Measurements from ENCODE around the gene FNDC3B. TPM values are rescaled to one million over a fixed set of nuclear protein-coding genes. Genes with fewer than 3 reads are reported as not detected.

Gene FNDC3B
- total RNA-seq, 2 donors from 2014 or later, result 80.6 to 107 TPM

- Histone ChIP-seq H3K4me3 (ENCODE audit: low read length) (no peak overlapping the region), H3K36me3 (ENCODE audit: control insufficient read depth, insufficient read depth, low read length) (peaks cover 86% of the 10 kb centered on the region), H3K9me3 (ENCODE audit: control insufficient read depth, low read length) (peaks cover 9% of the 10 kb centered on the region), H3K9ac (ENCODE audit: extremely low read depth, low read length, poor library complexity, severe bottlenecking) (no peak overlapping the region), H3K4me1 (ENCODE audit: control insufficient read depth, insufficient read depth, low read length) (peaks cover 6% of the 10 kb centered on the region), H3K27me3 (ENCODE audit: control insufficient read depth, insufficient read depth, low read length, poor library complexity, severe bottlenecking) (no peaks in the 10 kb centered on the region), H3K27ac (ENCODE audit: low read depth, low read length) (no peak overlapping the region)
- H3K9me3 Mint-ChIP-seq, result no peaks in the 10 kb centered on the region
- TF ChIP-seq, protein P1, sequence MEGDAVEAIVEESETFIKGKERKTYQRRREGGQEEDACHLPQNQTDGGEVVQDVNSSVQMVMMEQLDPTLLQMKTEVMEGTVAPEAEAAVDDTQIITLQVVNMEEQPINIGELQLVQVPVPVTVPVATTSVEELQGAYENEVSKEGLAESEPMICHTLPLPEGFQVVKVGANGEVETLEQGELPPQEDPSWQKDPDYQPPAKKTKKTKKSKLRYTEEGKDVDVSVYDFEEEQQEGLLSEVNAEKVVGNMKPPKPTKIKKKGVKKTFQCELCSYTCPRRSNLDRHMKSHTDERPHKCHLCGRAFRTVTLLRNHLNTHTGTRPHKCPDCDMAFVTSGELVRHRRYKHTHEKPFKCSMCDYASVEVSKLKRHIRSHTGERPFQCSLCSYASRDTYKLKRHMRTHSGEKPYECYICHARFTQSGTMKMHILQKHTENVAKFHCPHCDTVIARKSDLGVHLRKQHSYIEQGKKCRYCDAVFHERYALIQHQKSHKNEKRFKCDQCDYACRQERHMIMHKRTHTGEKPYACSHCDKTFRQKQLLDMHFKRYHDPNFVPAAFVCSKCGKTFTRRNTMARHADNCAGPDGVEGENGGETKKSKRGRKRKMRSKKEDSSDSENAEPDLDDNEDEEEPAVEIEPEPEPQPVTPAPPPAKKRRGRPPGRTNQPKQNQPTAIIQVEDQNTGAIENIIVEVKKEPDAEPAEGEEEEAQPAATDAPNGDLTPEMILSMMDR (conservative IDR thresholded peaks at IDR 0.05), result no peak
- H3K4me3 Mint-ChIP-seq, result no peak overlapping the region
- no peak for DNase-seq
- peaks cover 78% of the 10 kb centered on the region for H3K36me3 Mint-ChIP-seq (ENCODE audit: low read depth)
- H3K4me1 Mint-ChIP-seq, result peaks cover 37% of the 10 kb centered on the region
- H3K27ac Mint-ChIP-seq, result peak overlapping the region; percentile 55
- WGBS, 2 experiments (ENCODE audit: insufficient coverage in 1 of 2, insufficient read length in 1 of 2), result 95 to 100% methylated on average over 1 to 5 of the region's 5 CpGs
- no peaks in the 10 kb centered on the region for H3K27me3 Mint-ChIP-seq (ENCODE audit: insufficient read depth)
Observed at GRCh38 chr3:172124271-172124670, 84.9 kb downstream of the FNDC3B start.

- H3K4me3 ChIP-seq (ENCODE audit: low read length), result no peak overlapping the region
- Mint-ChIP-seq H3K9me3 (no peaks in the 10 kb centered on the region), H3K27me3 (ENCODE audit: insufficient read depth) (no peaks in the 10 kb centered on the region), H3K4me1 (peaks cover 33% of the 10 kb centered on the region), H3K27ac (peak overlapping the region; percentile 49), H3K4me3 (no peak overlapping the region), H3K36me3 (ENCODE audit: low read depth) (peaks cover 81% of the 10 kb centered on the region)
- H3K27me3 ChIP-seq (ENCODE audit: control insufficient read depth, insufficient read depth, low read length, poor library complexity, severe bottlenecking), result no peaks in the 10 kb centered on the region
- H3K9me3 ChIP-seq (ENCODE audit: control insufficient read depth, low read length), result peaks cover 9% of the 10 kb centered on the region
- TF ChIP-seq, protein P1 (conservative IDR thresholded peaks at IDR 0.05), result peak; percentile 11
- peaks cover 84% of the 10 kb centered on the region for H3K36me3 ChIP-seq (ENCODE audit: control insufficient read depth, insufficient read depth, low read length)
- H3K9ac ChIP-seq (ENCODE audit: extremely low read depth, low read length, poor library complexity, severe bottlenecking), result no peak overlapping the region
- WGBS, 2 experiments (ENCODE audit: insufficient coverage in 1 of 2, insufficient read length in 1 of 2), result 80 to 93% methylated on average over 1 to 6 of the region's 6 CpGs
- no peak overlapping the region for H3K27ac ChIP-seq (ENCODE audit: low read depth, low read length)
- DNase-seq, result no peak
- H3K4me1 ChIP-seq (ENCODE audit: control insufficient read depth, insufficient read depth, low read length), result peaks cover 3% of the 10 kb centered on the region
Observed at GRCh38 chr3:172125053-172125452, 85.7 kb downstream of the FNDC3B start.

- WGBS, 2 experiments (ENCODE audit: insufficient coverage in 1 of 2, insufficient read length in 1 of 2), result 80 to 97% methylated on average over 5 to 6 of the region's 6 CpGs
- Mint-ChIP-seq H3K27ac (peak overlapping the region; percentile 74), H3K4me1 (peaks cover 33% of the 10 kb centered on the region), H3K4me3 (no peak overlapping the region), H3K36me3 (ENCODE audit: low read depth) (peaks cover 81% of the 10 kb centered on the region), H3K27me3 (ENCODE audit: insufficient read depth) (no peaks in the 10 kb centered on the region), H3K9me3 (no peaks in the 10 kb centered on the region)
- Histone ChIP-seq H3K36me3 (ENCODE audit: control insufficient read depth, insufficient read depth, low read length) (peaks cover 83% of the 10 kb centered on the region), H3K4me3 (ENCODE audit: low read length) (no peak overlapping the region), H3K9ac (ENCODE audit: extremely low read depth, low read length, poor library complexity, severe bottlenecking) (no peak overlapping the region), H3K27ac (ENCODE audit: low read depth, low read length) (peak overlapping the region; percentile 85), H3K27me3 (ENCODE audit: control insufficient read depth, insufficient read depth, low read length, poor library complexity, severe bottlenecking) (no peaks in the 10 kb centered on the region), H3K4me1 (ENCODE audit: control insufficient read depth, insufficient read depth, low read length) (peaks cover 3% of the 10 kb centered on the region), H3K9me3 (ENCODE audit: control insufficient read depth, low read length) (peaks cover 9% of the 10 kb centered on the region)
- TF ChIP-seq, protein P1 (conservative IDR thresholded peaks at IDR 0.05), result no peak
- DNase-seq, result no peak
Observed at GRCh38 chr3:172125963-172126457, 86.6 kb downstream of the FNDC3B start.

Measured in endodermal cell (in vitro differentiated cells).